Retinal pigment epithelial cell (primary cell): ENCODE data around the gene RBPJ.
"Not testable (repeated sequence)": the region's sequence is repeated elsewhere in the genome, so short reads cannot be mapped to it uniquely, and the experiment has no call there.

Experiments
- DNase-seq: peaks from one replicate; pipeline ENCODE4 v3.0.0-alpha.2; 2010; ENCODE audit warnings: low read depth
- H3K4me3 ChIP-seq: 2 replicates; pipeline ENCODE4 v1.5.1; 2011; ENCODE audit warnings: mild to moderate bottlenecking, low read length, control low read depth, moderate library complexity
- TF ChIP-seq, protein P1 (sequence below): conservative IDR thresholded peaks from 2 replicates; pipeline ENCODE4 v1.5.1; 2011; ENCODE audit warnings: low read depth, low read length, control low read depth, inconsistent platforms

Gene RBPJ

DNA sequence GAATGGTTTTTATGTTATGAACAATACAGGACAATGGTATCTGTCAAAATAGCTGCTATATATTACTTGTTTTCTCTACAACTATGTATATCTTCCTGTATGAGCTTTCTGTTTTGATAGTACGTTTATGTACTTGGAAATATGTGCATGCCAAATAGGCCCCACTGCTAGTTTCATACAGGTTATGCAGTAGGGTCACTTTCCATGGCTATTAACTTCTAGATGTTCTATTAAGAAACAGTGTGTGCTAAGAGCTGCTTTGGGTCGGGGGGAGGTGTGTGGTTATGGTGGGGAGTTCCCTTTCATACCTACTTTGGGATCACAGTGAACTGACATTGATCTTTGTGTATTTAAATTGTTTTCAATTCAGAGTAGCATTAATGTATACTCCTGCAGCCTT is 30.9 kb downstream of the RBPJ start:
- no peak for DNase-seq
- no peak overlapping the region for H3K4me3 ChIP-seq
- TF ChIP-seq, protein P1, sequence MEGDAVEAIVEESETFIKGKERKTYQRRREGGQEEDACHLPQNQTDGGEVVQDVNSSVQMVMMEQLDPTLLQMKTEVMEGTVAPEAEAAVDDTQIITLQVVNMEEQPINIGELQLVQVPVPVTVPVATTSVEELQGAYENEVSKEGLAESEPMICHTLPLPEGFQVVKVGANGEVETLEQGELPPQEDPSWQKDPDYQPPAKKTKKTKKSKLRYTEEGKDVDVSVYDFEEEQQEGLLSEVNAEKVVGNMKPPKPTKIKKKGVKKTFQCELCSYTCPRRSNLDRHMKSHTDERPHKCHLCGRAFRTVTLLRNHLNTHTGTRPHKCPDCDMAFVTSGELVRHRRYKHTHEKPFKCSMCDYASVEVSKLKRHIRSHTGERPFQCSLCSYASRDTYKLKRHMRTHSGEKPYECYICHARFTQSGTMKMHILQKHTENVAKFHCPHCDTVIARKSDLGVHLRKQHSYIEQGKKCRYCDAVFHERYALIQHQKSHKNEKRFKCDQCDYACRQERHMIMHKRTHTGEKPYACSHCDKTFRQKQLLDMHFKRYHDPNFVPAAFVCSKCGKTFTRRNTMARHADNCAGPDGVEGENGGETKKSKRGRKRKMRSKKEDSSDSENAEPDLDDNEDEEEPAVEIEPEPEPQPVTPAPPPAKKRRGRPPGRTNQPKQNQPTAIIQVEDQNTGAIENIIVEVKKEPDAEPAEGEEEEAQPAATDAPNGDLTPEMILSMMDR = no peak

DNA sequence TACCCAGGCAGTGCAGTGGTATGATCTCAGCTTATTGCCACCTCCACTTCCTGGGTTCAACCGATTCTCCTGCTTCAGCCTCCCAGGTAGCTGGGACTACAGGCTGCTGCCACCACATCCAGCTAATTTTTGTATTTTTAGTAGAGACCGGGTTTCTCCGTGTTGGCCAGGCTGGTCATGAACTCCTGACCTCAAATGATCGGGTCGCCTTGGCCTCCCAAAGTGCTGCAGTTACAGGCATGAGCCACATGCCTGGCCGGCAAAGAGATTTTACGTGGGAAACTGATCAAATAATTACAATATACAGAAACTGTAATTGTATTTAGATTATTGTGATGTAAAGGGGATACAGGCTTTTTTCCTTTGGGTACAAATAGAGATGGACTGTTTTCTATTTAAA is 33.7 kb downstream of the RBPJ start:
- H3K4me3 ChIP-seq = no peak overlapping the region
- TF ChIP-seq, protein P1 = no peak

DNA sequence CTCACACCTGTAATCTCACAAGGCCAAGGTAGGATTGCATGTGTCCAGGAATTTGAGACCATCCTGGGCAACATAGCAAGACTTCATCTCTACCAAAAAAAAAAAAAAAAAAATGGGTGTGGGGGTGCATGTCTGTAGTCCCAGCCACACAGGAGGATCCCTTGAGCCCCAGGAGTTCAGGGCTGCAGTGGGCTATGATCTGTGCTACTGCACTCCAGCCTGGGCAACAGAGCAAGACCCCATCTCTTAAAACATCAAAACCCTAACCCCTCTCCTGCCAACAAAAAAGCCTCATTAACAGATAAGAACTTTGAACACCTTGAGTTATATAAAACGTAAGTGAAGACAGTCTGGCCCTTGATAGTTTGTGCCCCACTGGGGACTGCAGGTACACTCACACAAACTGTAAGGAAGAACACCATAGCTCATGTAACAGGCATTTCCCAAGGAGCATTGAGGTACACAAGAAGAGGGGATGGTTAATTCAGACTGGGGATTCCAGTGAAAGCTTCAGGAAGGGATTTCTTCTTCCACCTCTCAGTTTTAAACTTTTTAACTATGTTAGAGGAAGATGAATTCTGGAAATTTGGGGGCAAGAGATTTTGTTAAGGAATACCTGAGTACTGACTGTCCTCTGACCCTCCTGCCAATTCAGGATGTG is 34.7 kb downstream of the RBPJ start:
- H3K4me3 ChIP-seq = no peak overlapping the region
- DNase-seq = no peak
- TF ChIP-seq, protein P1 = no peak

More for the DNA sequence above, 33.7 kb downstream of the RBPJ start:
- no peak for DNase-seq

DNA sequence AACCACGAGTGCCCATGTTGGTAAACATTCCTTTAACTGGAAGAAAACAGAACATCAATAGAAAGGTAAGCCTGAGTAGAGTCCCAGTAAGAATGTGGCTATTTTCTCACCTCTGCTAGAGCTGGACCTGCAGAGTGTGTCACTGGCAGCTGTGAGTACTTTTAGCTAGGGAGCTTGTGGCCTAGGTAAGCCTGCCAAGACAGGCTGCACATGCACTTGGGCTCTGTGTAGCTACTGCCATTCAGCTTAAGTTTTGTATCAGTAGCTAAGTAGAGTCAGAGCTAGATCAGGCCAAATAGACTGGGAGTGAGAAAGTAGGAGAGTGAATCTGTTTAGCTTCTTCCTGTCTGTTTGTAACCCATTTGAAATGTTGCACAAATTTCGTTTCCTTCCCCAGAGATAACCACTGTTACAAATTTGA is 35.3 kb downstream of the RBPJ start:
- DNase-seq = no peak
- no peak overlapping the region for H3K4me3 ChIP-seq
- TF ChIP-seq, protein P1 = no peak

DNA sequence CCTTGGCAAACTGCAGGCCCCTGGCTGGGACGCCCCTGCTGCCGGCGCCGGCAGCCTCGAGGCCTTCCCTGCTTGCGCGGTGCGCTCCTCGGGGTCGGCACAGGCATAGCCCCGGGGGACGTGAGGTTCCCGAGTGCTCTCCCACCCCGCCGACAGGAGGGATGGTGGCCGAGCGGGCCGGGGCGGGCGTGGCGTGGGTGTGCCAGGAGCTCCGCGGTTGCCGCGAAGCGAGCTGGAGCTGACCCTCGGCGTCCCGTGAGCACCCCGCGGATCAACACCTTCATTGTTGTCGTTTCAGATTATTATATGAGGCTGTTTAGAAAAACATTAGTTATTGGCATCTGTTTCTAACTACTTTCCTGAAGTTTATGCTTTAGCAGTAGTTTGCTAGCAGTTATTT is 38.7 kb downstream of the RBPJ start:
- not testable (repeated sequence) for DNase-seq, H3K4me3 ChIP-seq

DNA sequence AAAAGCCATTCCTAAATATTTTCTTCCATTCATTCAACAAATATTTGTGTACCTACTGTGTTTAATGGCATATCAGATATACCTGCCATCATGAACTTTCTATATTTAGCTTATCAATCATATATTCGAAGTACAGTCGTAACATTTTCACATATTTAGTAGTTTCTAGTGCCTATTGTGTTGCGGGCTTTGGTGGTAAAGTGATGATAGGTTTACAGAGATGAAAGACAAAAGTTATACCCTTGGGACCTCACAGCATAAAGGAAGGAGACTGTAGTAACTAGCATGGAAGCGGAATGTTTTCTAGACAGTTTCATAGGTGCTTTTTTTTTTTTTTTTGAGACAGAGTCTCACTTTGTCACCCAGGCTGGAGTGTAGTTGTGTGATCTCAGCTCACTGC is 39.5 kb downstream of the RBPJ start:
- no peak for DNase-seq

DNA sequence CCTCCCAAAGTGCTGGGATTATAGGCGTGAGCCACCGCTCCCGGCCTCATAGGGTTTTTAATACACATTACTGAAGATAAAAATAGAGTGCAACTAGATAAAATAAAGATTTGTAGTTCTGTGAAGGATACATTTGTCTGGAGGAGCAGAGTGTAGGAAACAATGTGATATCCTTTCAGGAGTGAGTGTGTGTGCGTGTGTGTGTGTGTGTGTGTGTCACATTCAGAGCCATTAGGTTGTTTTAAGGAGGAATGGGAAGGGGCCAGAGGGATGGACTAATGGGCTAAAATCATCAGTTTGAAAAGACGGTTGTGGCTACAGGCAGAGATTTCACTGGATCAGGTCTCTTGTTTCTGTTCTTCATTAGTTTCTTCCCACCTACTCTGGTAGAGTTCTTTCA is 40.0 kb downstream of the RBPJ start:
- no peak overlapping the region for H3K4me3 ChIP-seq
- TF ChIP-seq, protein P1 = no peak
- DNase-seq = no peak

More for the DNA sequence above, 39.5 kb downstream of the RBPJ start:
- TF ChIP-seq, protein P1 = no peak
- H3K4me3 ChIP-seq = no peak overlapping the region
